Suprapubic skin (tissue), 4 donors: ENCODE results near the gene VIT. TPM values are rescaled to one million over a fixed set of nuclear protein-coding genes. Genes with fewer than 3 reads are reported as not detected.

ENCODE experiments used
- DNase-seq, 2 donors: peaks; one replicate each; pipeline ENCODE4 v3.0.0-alpha.2; 2019; ENCODE audit warnings: low spot score in 2 of 2
- H3K27ac ChIP-seq: fragments of 200-600 bp; sonication (generic); one replicate; pipeline ENCODE4 v1.5.1; 2019
- H3K27me3 ChIP-seq: fragments of 200-600 bp; sonication (generic); one replicate; pipeline ENCODE4 v1.5.1; 2019
- H3K36me3 ChIP-seq: fragments of 200-600 bp; sonication (generic); one replicate; pipeline ENCODE4 v1.5.1; 2019
- H3K4me1 ChIP-seq: fragments of 200-600 bp; sonication (generic); one replicate; pipeline ENCODE4 v1.5.1; 2019
- H3K4me3 ChIP-seq: fragments of 200-600 bp; sonication (generic); one replicate; pipeline ENCODE4 v1.5.1; 2019; ENCODE audit warnings: mild to moderate bottlenecking
- H3K9me3 ChIP-seq: fragments of 200-600 bp; sonication (generic); one replicate; pipeline ENCODE4 v1.5.1; 2019
- CTCF ChIP-seq, 2 donors: fragments of 200-600 bp in 1 of 2; fragments of 450-650 bp in 1 of 2; sonication (generic) in 1 of 2; IDR thresholded peaks; one replicate each; pipeline ENCODE4 v1.5.1; 2016 to 2019; ENCODE audit warnings: antibody characterized with exemption in 2 of 2, mild to moderate bottlenecking in 1 of 2, moderate library complexity in 1 of 2
- EP300 ChIP-seq: sonication (generic); formaldehyde crosslinking; IDR thresholded peaks from one replicate; pipeline ENCODE4 v1.6.1; 2017; ENCODE audit warnings: antibody characterized with exemption
- POLR2A ChIP-seq, 2 donors: fragments of 450-650 bp; IDR thresholded peaks; one replicate each; pipeline ENCODE4 v1.6.1; 2017; ENCODE audit warnings: antibody characterized with exemption in 2 of 2, mild to moderate bottlenecking in 2 of 2, moderate library complexity in 2 of 2
- POLR2AphosphoS5 ChIP-seq, 3 donors: sonication (generic); formaldehyde crosslinking; IDR thresholded peaks; one replicate each; pipeline ENCODE4 v1.6.1; 2017; ENCODE audit warnings: antibody characterized with exemption in 3 of 3
- WGBS: methylation state at CpG from one replicate; pipeline ENCODE4 v1.1.5; 2018; 5-methylcytosine and 5-hydroxymethylcytosine counted together
- total RNA-seq, 4 donors: library from RNA; depleted of rRNA; stranded (reverse); fragments of >200 nt; gene quantifications; one replicate each; pipeline ENCODE4 v1.1.0, GENCODE V29; 2016

Gene VIT
- total RNA-seq, 4 donors from 2014 or later = 5.6 to 9.8 (median 9.1) TPM

GRCh38 chr2:36697424-36698066, 1.0 kb downstream of the VIT start:
- TF ChIP-seq POLR2A (IDR thresholded peaks at IDR 0.05) (no peak), CTCF (IDR thresholded peaks at IDR 0.05) (no peak), EP300 (no peak), POLR2AphosphoS5 (IDR thresholded peaks at IDR 0.05) (no peak)
- H3K4me3 ChIP-seq = peak overlapping the region; percentile 26
- 26% methylated on average over 8 of the region's 8 CpGs for WGBS
- no peaks in the 10 kb centered on the region for H3K36me3 ChIP-seq
- H3K4me1 ChIP-seq = peaks cover 4% of the 10 kb centered on the region
- H3K27me3 ChIP-seq = no peaks in the 10 kb centered on the region
- H3K27ac ChIP-seq = no peak overlapping the region
- no peaks in the 10 kb centered on the region for H3K9me3 ChIP-seq
- no peak for DNase-seq

- WGBS = 61% methylated on average over 1 of the region's 1 CpG
- TF ChIP-seq POLR2AphosphoS5 (IDR thresholded peaks at IDR 0.05) (peak in 2 of 3 donors; percentile 50 to 71), CTCF (IDR thresholded peaks at IDR 0.05) (no peak)
- no peak overlapping the region for H3K27ac ChIP-seq
- DNase-seq = no peak
- H3K9me3 ChIP-seq = no peaks in the 10 kb centered on the region
- no peaks in the 10 kb centered on the region for H3K27me3 ChIP-seq
- no peaks in the 10 kb centered on the region for H3K36me3 ChIP-seq
- peaks cover 9% of the 10 kb centered on the region for H3K4me1 ChIP-seq
- H3K4me3 ChIP-seq = no peak overlapping the region
These were observed 2.5 kb downstream of the VIT start for GRCh38 chr2:36698993-36699392.

GRCh38 chr2:36700311-36700710, 3.8 kb downstream of the VIT start:
- Histone ChIP-seq H3K27me3 (no peaks in the 10 kb centered on the region), H3K36me3 (no peaks in the 10 kb centered on the region), H3K4me1 (peaks cover 12% of the 10 kb centered on the region), H3K9me3 (no peaks in the 10 kb centered on the region), H3K4me3 (no peak overlapping the region), H3K27ac (no peak overlapping the region)
- TF ChIP-seq EP300 = no peak
- TF ChIP-seq CTCF (IDR thresholded peaks at IDR 0.05) = no peak
- TF ChIP-seq POLR2A (IDR thresholded peaks at IDR 0.05) = no peak
- no peak for TF ChIP-seq POLR2AphosphoS5 (IDR thresholded peaks at IDR 0.05)
- 95% methylated on average over 4 of the region's 4 CpGs for WGBS
- no peak for DNase-seq

- Histone ChIP-seq H3K27ac (no peak overlapping the region), H3K4me1 (peaks cover 15% of the 10 kb centered on the region), H3K4me3 (no peak overlapping the region), H3K27me3 (no peaks in the 10 kb centered on the region), H3K36me3 (no peaks in the 10 kb centered on the region), H3K9me3 (no peaks in the 10 kb centered on the region)
- no peak for DNase-seq
- WGBS = 54% methylated on average over 5 of the region's 5 CpGs
- no peak for TF ChIP-seq POLR2AphosphoS5 (IDR thresholded peaks at IDR 0.05)
- TF ChIP-seq CTCF (IDR thresholded peaks at IDR 0.05) = no peak
- TF ChIP-seq POLR2A (IDR thresholded peaks at IDR 0.05) = no peak
- TF ChIP-seq EP300 = no peak
These were observed 4.9 kb downstream of the VIT start for GRCh38 chr2:36701391-36701795.

GRCh38 chr2:36701918-36702317, 5.4 kb downstream of the VIT start:
- DNase-seq = no peak
- Histone ChIP-seq H3K27me3 (no peaks in the 10 kb centered on the region), H3K27ac (no peak overlapping the region), H3K9me3 (no peaks in the 10 kb centered on the region), H3K4me3 (no peak overlapping the region), H3K36me3 (no peaks in the 10 kb centered on the region), H3K4me1 (peaks cover 19% of the 10 kb centered on the region)
- no peak for TF ChIP-seq EP300
- WGBS = 42% methylated on average over 2 of the region's 2 CpGs

- no peak overlapping the region for H3K4me3 ChIP-seq
- H3K36me3 ChIP-seq = no peaks in the 10 kb centered on the region
- H3K9me3 ChIP-seq = no peaks in the 10 kb centered on the region
- no peaks in the 10 kb centered on the region for H3K27me3 ChIP-seq
- WGBS = 84% methylated on average over 3 of the region's 3 CpGs
- TF ChIP-seq CTCF (IDR thresholded peaks at IDR 0.05) (no peak), POLR2A (IDR thresholded peaks at IDR 0.05) (no peak), EP300 (no peak), POLR2AphosphoS5 (IDR thresholded peaks at IDR 0.05) (no peak)
- no peak overlapping the region for H3K27ac ChIP-seq
- H3K4me1 ChIP-seq = peaks cover 28% of the 10 kb centered on the region
- no peak for DNase-seq
These were observed 6.3 kb downstream of the VIT start for GRCh38 chr2:36702781-36703180.
